ENCODE measurements around the gene DNAJC6.
"Not testable (repeated sequence)": the region's sequence is repeated elsewhere in the genome, so short reads cannot be mapped to it uniquely, and the experiment has no call there.

Gene DNAJC6

DNA sequence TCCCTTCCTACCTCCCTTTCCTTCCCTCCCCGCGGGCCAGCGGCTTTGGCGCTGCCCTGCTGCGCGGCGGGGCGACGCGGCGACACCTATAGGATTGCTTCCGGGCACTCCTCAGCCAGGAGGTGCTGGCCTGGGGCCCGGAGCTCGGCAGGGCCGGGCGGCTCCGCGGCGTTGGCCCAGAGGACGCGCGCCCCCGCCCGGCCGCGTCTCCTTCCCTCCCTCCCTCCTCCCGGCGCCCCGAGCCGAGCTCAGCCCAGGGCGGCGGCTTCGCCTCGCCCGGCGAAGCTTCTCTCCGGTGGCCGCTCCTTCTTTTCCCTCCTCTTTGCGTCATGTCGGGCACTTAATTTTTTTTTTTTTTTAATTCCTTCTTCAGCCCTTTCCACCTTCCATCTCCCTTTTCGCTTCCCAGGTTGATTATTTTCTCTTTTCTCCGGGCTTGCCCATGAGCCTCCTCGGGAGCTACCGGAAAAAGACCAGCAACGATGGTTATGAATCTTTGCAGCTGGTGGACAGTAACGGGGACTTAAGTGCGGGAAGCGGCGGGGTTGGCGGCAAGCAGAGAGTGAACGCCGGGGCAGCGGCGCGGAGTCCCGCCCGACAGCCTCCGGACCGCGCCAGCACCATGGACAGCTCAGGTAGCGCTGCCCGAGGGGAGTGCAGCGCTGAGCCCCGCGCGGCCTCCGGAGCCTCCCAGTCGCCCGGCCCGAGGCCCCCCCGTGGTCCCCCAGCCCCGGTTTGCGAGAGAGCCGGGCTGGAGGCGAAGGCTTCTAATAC, at the start of gene DNAJC6:
Gene DNAJC6 (plus strand): TSS at position 240 of the 774 bp plus-strand sequence. CDS start 203 bp downstream, at position 443.
- peak; percentile 13 to 16 for DNase-seq

DNA sequence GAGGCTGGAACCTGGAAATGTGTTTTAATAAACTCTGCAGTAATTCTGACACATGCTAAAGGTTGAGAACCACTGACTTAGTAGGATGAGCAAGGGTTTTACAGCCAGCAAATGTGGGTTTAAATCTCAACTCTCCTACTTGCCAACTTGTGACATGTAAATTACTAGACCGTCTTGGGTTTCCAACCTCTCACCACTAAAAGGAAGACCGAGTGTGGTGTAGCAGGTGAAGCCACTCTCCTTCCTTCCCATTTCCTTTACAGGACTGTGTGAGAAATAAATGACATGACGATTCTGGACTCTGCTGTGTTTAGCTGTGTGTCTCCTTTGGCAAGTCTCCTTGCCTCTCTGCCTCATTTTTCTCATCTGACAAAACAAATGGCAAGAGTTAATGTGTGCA, 49.5 kb upstream of the DNAJC6 start:
- DNase-seq: no peak

DNA sequence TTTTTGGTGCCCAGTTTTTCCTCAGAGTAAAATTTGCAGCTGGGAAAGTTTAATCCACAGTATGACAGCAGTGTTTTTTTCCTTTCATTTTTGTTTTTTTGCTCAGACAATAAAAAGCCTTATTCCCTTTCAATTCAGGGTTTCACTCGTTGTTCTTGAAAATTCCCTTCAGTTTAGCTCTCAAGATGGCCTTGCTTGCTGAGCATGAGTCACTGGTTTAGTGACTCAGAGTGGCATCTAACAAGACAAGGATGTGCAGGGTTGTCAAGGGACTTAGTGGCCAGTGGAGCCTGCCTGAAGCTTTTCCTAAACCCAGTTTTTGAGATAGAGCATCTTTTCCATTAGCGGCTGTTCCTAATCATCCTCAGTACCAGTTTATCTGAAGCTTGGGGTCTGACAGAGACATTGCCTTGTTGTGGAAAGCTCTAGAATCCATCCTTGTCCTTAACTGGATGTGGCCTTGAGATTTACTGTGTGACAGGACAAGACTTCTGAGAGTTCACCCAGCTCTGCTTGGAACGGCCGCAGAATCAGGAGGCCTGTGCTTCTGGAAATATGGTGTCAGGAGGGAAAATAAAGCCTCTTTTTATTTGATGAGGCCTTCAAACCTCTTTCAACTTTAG, 48.4 kb upstream of the DNAJC6 start:
- DNase-seq: no peak

DNA sequence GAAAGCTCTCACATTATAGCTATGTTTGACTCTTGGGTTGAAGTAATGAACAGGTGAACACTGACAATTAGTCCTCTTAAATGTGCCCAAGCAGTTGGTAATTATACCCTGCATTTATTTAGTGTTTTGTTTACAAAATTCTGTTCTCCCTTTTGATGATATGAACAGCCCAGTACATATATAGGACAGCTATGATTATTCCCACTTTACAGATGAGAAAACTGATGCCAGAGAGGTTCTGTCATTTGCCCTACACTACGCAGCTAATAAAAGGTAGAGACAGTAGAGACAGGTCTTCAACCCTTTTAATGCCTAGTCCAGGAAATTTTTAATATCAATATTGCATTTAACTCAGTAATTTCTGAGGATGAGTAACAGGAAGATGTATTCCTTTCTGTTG, 46.1 kb upstream of the DNAJC6 start:
- DNase-seq: no peak

DNA sequence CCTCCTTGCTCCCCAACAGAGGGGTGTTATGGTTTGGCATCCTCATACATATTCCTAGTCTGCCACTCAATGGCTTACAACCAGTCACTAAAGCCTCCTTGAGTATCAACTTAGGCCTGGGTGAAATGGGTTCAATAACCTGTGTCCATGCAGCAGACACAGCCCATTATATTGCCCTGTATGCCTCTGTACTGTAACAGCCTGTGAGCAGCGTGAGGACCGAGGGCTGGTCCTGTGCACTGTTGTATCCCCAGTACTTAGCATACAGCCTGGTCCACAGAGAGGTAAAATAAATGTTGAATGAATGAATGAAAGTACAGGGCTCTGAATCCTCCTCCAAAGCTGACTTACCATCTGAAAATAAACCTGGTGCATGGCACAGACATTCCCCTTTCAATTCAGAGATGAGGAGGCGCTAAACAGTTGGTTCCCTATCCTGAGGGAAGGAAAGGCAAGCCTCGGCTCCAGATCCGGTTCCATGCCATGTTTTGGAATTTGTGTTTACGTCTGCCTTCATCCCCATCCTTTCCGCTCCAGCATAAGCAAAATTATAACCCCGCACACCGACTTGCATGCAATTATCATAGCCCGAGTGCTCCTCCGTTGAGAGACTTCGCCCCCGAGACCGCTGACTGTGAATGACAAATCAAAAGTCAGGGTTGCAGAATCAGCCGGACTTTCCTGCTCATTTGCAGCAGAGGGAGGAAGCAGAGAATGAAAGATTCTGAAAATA, 45.0 kb upstream of the DNAJC6 start:
- DNase-seq: no peak

GRCh38 chr1:65265296-65265650, 44.1 kb upstream of the DNAJC6 start:
- no peak for DNase-seq

DNA sequence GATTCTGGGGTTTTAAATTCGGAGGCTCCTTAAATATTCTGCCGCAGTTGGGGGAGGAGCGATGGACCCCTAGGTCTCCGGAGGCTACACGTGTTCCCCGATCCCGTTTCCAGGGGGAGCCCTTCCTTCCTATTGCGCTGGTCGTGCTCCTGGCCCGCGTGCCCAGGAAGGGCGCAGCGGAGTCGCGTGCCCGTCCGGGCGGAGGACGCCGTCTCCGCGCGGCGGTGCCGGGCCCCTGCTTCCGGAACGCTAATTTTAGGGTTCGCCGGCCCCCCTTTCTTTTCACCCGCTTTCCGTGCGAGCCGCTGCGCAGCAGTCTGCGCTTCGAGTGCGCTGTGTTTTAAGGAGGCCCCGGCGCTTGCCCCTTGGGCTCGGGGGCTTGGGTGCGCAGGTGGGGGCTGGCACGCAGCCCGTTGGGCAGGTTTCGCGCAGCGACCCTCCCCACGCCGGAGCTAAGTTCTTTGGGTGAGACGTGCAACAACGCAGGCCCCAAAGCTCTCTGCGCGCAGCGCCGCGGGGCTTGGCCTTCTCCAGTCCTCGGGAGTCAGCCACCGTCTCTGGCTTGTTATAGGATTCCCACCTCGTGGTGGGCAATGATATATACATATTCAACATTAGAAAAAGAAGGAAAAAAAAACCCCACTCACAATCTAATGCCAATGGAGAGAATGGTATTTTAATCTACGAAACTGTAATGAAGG, 43.5 kb upstream of the DNAJC6 start:
- peak; percentile 12 to 40 for DNase-seq

DNA sequence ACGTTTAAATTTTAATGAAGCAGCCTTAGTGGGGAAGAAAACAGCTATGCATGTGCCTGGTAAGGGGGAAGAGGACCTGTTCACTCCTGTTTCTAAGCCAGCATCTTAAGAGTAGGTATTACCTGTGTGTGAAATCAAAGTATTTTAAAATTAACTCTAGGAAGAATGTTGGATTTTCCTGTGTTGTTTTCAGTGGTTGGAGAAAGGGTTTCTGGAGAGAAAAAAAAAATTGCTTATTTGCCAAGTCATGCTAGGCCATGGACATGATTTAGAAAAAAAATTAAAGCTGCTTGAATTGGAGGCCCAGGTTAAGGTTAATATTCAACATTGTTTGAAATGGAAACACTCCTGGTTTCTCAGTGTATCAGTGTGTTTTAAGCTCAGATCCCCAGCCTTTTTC, 42.9 kb upstream of the DNAJC6 start:
- no peak for DNase-seq

- DNase-seq: no peak
Measured at GRCh38 chr1:65267271-65267670, 42.1 kb upstream of the DNAJC6 start.

DNA sequence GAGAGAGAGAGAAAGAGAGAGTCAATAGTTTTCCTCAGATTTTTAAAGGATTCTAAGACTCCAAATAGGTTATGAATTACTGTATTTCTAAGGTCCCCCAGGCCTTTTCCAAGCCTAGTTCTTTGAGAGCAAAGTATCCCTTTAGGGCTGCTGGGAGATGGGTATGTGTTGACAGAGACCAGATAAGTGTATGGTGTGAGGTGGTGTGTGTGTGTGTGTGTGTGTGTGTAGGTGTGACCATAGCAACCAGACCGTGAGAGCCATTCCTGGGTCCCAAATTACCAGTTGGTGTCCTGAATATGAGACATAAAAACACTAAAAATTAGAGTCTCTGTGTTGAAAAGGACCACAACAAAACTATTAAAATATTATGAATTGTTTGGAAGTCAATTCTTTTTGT, 41.7 kb upstream of the DNAJC6 start:
- no peak for DNase-seq

DNA sequence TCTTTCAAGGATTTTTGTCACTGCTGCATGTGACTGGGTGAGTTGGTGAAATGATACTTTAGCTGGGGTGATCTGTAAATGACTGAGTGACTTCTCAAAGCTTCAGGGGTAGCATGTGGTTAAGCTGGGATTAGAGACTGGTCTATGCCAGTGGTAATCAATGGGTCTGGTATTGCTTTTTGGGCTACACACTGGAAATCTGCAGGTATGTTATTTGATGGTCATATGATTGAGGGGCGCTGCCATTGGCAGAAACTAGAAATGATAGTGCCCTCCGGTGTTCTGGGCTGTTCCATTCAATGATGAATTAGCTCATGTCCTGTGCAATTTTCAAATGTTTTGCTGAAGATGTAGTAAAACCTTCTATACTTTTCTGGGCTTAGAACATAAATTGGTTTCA, 39.7 kb upstream of the DNAJC6 start:
- DNase-seq: no peak

- DNase-seq: no peak
Measured at GRCh38 chr1:65276197-65276939, 33.0 kb upstream of the DNAJC6 start.

DNA sequence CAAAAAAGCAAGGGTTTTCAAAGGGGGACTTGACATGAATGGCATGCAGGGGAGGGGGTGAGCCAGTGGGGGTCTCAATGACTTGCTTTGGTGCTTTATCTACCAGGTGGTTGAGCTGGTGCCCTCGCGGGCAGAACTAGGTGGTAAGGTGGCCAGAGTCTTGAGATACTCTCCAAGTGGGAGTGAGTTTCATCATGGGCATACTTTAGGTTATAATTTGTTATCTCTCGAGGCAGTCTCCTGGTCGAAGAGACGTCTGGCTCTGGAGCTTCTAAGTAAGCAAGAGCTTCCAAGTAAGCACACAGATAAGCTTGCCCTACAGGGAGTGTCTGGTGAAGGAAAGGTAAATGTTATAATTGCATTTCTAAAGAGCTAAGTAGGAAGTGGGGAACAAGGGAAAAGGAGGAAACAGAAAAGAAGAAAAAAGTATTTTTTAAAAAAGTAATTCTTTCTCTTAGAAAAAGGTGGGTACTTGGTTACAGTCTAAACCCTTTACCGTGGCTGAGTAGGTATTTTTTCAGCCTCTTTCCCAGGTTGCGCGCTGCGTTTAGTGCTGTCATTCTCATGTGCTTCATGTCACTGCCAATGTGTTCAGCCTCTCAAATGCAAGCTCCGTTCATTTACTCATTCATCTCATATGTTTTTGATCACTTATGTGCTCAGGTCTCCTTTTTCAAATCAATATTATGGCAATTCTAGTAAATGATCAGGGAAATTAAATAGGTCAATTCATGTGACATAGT, 31.6 kb upstream of the DNAJC6 start:
- DNase-seq: no peak

GRCh38 chr1:65278376-65279069, 30.8 kb upstream of the DNAJC6 start:
- DNase-seq: no peak

DNA sequence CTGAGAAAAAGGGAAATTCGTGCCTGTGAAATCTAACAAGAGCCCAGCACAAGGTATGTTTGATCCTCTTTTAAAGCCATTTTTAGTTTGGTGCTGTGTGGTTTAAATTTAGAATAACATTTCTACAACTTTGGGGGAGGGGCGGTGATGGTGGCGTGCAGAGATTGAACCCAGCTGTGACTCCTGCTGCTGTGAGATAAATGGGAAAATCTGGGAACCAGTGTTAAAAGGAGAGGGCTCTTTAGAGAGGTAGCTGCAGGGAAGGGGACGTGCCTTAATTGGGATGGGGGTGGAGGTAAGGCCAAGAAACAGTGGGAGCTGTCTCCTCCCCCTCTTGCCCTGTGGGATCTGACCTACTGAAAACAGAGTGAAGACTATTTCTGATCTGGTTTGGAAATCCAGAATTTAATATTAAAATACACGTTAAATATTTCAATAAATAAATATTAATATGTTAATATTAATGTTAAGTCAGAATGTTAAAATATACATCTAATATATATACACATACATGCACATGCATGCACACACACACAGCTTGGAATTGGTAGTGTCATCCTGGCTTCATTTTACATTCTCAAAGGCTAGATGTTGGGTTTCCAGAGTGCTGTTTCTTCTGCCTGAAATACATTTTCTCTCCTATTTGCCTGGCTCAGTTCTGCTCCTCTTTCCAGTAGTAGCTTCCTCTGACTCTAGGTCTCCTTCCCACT, 30.1 kb upstream of the DNAJC6 start:
- no peak for DNase-seq

DNA sequence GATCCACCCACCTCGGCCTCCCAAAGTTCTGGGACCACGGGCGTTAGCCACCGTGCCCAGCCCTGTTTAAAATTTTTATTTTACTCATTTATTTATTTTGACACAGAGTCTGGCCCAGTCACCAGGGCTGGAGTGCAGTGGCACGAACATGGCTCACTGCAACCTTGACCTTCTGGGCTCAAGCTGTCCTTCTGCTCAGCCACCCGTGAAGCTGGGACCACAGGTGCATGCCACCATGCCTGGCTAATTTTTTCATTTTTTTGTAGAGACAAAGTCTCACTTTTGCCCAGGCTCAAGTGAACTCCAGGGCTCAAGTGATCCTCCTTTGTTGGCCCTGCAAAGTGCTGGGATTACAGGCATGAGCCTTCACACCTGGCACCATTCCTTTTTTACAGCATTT, 27.5 kb upstream of the DNAJC6 start:
- no peak for DNase-seq

DNA sequence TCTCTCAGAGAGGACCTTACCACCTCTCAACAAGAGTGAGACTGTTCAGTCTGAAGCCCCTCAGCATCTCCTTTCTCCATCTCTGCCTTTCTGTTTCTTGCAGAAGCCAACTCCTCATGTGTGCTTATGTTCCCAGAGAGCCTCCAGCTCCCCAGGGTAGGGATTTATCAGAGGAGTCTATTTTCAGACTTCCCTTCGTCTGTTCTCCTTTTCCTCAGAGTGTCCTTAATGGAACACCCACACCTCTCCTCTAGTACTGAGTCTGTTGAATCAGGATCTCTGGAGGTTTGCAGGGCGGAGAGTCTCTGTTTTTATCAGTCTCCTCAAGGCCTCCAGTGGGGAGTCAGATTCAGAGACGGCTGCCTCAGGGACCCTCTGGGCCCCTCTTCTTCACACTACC, 25.1 kb upstream of the DNAJC6 start:
- no peak for DNase-seq

DNA sequence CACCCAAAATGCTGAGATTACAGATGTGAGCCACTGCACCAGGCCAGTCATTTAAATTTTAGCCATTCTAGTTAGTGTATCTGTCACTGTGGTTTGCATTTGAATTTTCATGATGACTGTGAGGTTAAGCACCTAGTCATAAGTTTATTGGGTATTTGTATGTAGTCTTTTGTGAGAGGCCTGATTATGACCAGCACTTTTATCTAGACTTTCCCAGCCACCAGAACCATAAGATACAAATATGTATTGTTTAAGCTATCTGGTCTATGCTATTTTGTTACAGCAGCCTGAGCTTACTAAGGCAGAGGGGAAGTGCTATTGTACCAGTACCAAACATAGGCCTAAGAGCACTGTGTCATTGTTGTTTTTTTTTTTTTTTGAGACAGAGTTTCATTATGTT, 19.9 kb upstream of the DNAJC6 start:
- DNase-seq: no peak

GRCh38 chr1:65291818-65292217, 17.5 kb upstream of the DNAJC6 start:
- not testable (repeated sequence) for DNase-seq

DNA sequence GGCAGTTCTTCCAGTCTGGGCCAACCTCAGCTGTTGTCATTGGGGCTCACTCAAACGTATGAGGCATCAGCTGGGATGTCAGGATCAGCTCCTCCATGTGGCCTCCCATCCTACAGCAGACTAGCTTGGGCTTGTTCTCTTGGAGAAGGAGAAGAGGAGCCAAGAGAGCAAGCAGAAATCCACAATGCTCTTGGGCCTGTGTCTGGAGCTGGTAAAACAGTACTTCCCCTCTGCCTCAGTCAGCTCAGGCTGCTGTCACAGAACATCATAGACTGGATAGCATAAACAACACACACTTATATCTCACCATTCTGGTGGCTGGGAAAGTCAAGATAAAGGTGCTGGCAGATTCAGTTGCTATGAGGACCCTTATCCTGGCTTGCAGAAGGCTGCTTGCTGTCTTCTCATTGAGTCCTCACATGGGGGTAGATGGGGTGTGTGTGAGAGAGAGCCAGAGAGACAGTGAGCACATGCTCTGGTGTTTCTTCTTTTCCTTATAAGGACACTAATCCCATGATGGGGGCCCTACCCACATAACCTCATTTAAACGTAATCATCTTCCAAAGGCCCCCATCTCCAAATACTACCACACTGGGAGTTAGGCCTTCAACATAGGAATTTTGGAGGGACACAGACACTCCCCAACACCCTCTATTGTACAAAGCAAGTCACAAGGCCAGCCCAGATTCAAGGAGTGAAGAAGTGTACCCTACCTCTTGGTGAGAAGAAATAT, 16.3 kb upstream of the DNAJC6 start:
- DNase-seq: no peak

Measured in CD4-positive, alpha-beta T cell treated with Interleukin-4 for 1 hour (primary cell).